Fibroblast of pulmonary artery (primary cell): Measurements from ENCODE around the gene KLF12.

Experiments
- DNase-seq: peaks from one replicate; pipeline ENCODE4 v3.0.0-alpha.2; 2010; ENCODE audit warnings: low read depth
- H3K4me3 ChIP-seq: replicated peaks from 2 replicates; pipeline ENCODE4 v1.5.1; 2011; ENCODE audit warnings: low read depth, mild to moderate bottlenecking, control low read depth, low read length, moderate library complexity
- TF ChIP-seq, protein P1 (sequence below): IDR thresholded peaks from 2 replicates; pipeline ENCODE4 v1.5.1; 2011; ENCODE audit warnings: mild to moderate bottlenecking, control low read depth, low read length, inconsistent platforms; ENCODE audit errors: missing control alignments

Gene KLF12

GRCh38 chr13:74092711-74093110, 41.5 kb downstream of the KLF12 start:
- no peak for DNase-seq

DNA sequence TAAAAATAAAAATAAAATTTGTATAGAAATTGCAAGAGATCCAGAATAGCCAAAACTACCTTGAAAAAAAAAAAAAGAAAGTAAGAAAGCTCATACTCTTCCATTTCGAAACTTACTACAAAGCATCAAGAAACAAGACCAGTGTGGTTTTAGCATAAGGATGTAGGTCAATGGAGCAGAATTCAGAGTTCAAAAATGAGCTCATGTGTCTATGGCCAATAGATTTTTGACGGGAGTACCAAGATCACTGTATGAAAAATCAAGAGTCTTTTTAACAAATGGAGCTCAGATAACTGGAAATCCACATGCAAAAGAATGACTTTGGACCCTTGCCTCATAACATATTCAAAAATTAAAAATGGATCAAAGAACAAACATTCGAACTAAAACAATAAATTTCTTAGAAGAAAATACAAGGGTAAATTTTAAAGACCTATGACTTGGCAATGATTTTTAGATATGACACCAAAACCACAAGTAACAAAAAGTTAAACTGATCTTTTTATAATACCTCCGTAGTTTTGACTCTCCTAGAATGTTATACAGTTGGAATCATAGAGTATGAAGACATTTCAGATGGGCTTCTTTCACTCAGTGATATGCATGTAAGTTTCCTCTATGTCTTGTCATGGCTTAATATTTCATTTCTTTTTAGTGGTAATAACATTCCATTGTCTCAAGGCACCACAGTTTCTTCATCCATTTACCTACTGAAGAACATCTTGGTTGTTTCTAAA, 43.2 kb downstream of the KLF12 start:
- TF ChIP-seq, protein P1, sequence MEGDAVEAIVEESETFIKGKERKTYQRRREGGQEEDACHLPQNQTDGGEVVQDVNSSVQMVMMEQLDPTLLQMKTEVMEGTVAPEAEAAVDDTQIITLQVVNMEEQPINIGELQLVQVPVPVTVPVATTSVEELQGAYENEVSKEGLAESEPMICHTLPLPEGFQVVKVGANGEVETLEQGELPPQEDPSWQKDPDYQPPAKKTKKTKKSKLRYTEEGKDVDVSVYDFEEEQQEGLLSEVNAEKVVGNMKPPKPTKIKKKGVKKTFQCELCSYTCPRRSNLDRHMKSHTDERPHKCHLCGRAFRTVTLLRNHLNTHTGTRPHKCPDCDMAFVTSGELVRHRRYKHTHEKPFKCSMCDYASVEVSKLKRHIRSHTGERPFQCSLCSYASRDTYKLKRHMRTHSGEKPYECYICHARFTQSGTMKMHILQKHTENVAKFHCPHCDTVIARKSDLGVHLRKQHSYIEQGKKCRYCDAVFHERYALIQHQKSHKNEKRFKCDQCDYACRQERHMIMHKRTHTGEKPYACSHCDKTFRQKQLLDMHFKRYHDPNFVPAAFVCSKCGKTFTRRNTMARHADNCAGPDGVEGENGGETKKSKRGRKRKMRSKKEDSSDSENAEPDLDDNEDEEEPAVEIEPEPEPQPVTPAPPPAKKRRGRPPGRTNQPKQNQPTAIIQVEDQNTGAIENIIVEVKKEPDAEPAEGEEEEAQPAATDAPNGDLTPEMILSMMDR, result no peak
- no peak for DNase-seq
- no peak overlapping the region for H3K4me3 ChIP-seq

More at GRCh38 chr13:74092711-74093110, 41.5 kb downstream of the KLF12 start:
- TF ChIP-seq, protein P1, result no peak
- no peak overlapping the region for H3K4me3 ChIP-seq

DNA sequence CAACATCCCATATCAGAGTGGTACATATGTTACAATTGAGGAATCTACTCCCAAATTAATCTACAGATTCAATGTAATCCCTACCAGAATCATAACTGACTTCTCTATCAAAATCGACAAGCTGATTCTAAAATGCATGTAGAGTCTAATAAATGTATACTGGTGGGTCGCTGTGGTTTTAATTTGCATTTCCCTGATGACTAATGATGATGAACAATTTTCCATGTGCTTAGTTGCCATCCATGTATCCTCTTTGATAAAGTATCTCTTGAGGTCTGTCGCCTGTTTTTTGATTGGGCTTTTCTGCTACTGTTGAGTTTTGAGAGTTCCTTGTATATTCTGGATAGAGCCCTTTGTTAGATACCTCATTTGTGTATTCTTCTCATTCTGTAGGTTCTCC, 43.8 kb downstream of the KLF12 start:
- H3K4me3 ChIP-seq, result no peak overlapping the region
- TF ChIP-seq, protein P1, result no peak
- no peak for DNase-seq

GRCh38 chr13:74087357-74087756, 46.8 kb downstream of the KLF12 start:
- TF ChIP-seq, protein P1, result no peak
- DNase-seq, result no peak
- H3K4me3 ChIP-seq, result no peak overlapping the region
